HEK293T (cell line): ENCODE data around the gene MLLT10.

Experiments used
- BHLHE40 ChIP-seq: fragments of 450-650 bp; IDR thresholded peaks from 2 replicates; pipeline ENCODE4 v1.6.1; 2016; ENCODE audit warnings: mild to moderate bottlenecking, moderate library complexity, borderline replicate concordance
- ELF4 ChIP-seq: fragments of 450-650 bp; IDR thresholded peaks from 2 replicates; pipeline ENCODE4 v1.6.1; 2017; ENCODE audit warnings: antibody characterized with exemption
- FOXA1 ChIP-seq: fragments of 450-650 bp; IDR thresholded peaks from 2 replicates; pipeline ENCODE4 v1.6.1; 2016; ENCODE audit warnings: mild to moderate bottlenecking
- FOXM1 ChIP-seq: fragments of 450-650 bp; IDR thresholded peaks from 2 replicates; pipeline ENCODE4 v1.6.1; 2017; ENCODE audit warnings: mild to moderate bottlenecking, borderline replicate concordance
- HDGF ChIP-seq: fragments of 450-650 bp; IDR thresholded peaks from 2 replicates; pipeline ENCODE4 v1.6.1; 2017; ENCODE audit warnings: antibody characterized with exemption, borderline replicate concordance
- L3MBTL2 ChIP-seq: fragments of 450-650 bp; conservative IDR thresholded peaks from 2 replicates; pipeline ENCODE4 v1.6.1; 2016; ENCODE audit warnings: mild to moderate bottlenecking
- NFRKB ChIP-seq: fragments of 450-650 bp; IDR thresholded peaks from 2 replicates; pipeline ENCODE4 v1.6.1; 2016; ENCODE audit warnings: mild to moderate bottlenecking, moderate library complexity
- PKNOX1 ChIP-seq: fragments of 450-650 bp; IDR thresholded peaks from 2 replicates; pipeline ENCODE4 v1.6.1; 2016
- SP1 ChIP-seq: fragments of 450-650 bp; IDR thresholded peaks from 2 replicates; pipeline ENCODE4 v1.6.1; 2017
- SUZ12 ChIP-seq: fragments of 450-650 bp; IDR thresholded peaks from 2 replicates; pipeline ENCODE4 v1.6.1; 2016; ENCODE audit warnings: mild to moderate bottlenecking
- TARDBP ChIP-seq: fragments of 450-650 bp; IDR thresholded peaks from 2 replicates; pipeline ENCODE4 v1.6.1; 2016
- ZNF384 ChIP-seq: fragments of 450-650 bp; IDR thresholded peaks from 2 replicates; pipeline ENCODE4 v1.6.1; 2016

- no peak for TF ChIP-seq NFRKB
- TF ChIP-seq FOXA1: no peak
- TF ChIP-seq PKNOX1: no peak
- no peak for TF ChIP-seq HDGF
- no peak for TF ChIP-seq BHLHE40
- TF ChIP-seq ZNF384: no peak
- no peak for TF ChIP-seq L3MBTL2
- TF ChIP-seq SUZ12: no peak
- no peak for TF ChIP-seq FOXM1
- no peak for TF ChIP-seq SP1
- TF ChIP-seq TARDBP: no peak
- TF ChIP-seq ELF4: no peak
These were observed 154.8 kb downstream of the MLLT10 start for GRCh38 chr10:21688870-21689269.
